GM18867 (cell line): ENCODE data around the gene EPHB3.

Experiments
- ATAC-seq: cut with Tn5 transposase; IDR thresholded peaks from one replicate; pipeline ENCODE4 v1.9.1; 2021; ENCODE audit warnings: mild to moderate bottlenecking, moderate library complexity; ENCODE audit not compliant: unreplicated experiment

The EPHB3 gene

GRCh38 chr3:184578218-184578617 is 16.6 kb downstream of the EPHB3 start:
- no peak for ATAC-seq

- ATAC-seq, result no peak
These were observed 17.2 kb downstream of the EPHB3 start for GRCh38 chr3:184578822-184579221.

- no peak for ATAC-seq
These were observed 17.9 kb downstream of the EPHB3 start for GRCh38 chr3:184579513-184579912.

- no peak for ATAC-seq
These were observed 18.8 kb downstream of the EPHB3 start for GRCh38 chr3:184580376-184580775.

- no peak for ATAC-seq
These were observed 19.8 kb downstream of the EPHB3 start for GRCh38 chr3:184581331-184581855.

GRCh38 chr3:184582646-184583577 is 21.3 kb downstream of the EPHB3 start:
- ATAC-seq, result no peak

GRCh38 chr3:184583578-184584451 is 22.2 kb downstream of the EPHB3 start:
- no peak for ATAC-seq

- ATAC-seq, result no peak
These were observed 22.9 kb downstream of the EPHB3 start for GRCh38 chr3:184584464-184584891.

- no peak for ATAC-seq
These were observed 24.0 kb downstream of the EPHB3 start for GRCh38 chr3:184585545-184585944.

GRCh38 chr3:184586851-184587250 is 25.3 kb downstream of the EPHB3 start:
- no peak for ATAC-seq

- no peak for ATAC-seq
These were observed 27.2 kb downstream of the EPHB3 start for GRCh38 chr3:184588776-184589175.

- ATAC-seq, result no peak
These were observed 29.2 kb downstream of the EPHB3 start for GRCh38 chr3:184590795-184591194.

- no peak for ATAC-seq
These were observed 30.2 kb downstream of the EPHB3 start for GRCh38 chr3:184591789-184592188.

GRCh38 chr3:184592371-184593219 is 31.0 kb downstream of the EPHB3 start:
- no peak for ATAC-seq

- ATAC-seq, result no peak
These were observed 31.8 kb downstream of the EPHB3 start for GRCh38 chr3:184593220-184593927.

- no peak for ATAC-seq
These were observed 32.3 kb downstream of the EPHB3 start for GRCh38 chr3:184593928-184594303.

GRCh38 chr3:184594371-184595001 is 32.9 kb downstream of the EPHB3 start:
- ATAC-seq, result no peak

- ATAC-seq, result no peak
These were observed 34.1 kb downstream of the EPHB3 start for GRCh38 chr3:184595726-184596125.

GRCh38 chr3:184596233-184596632 is 34.6 kb downstream of the EPHB3 start:
- ATAC-seq, result no peak
